Parathyroid adenoma (tissue), 2 donors: ENCODE measurements around the gene CLDN2.

Experiments used
- H2AFZ ChIP-seq: fragments of 300-600 bp; sonication (generic); one replicate; pipeline ENCODE4 v1.7.0; 2017; ENCODE audit warnings: antibody characterized with exemption, mild to moderate bottlenecking
- H3K27ac ChIP-seq: fragments of 300-600 bp; sonication (generic); one replicate; pipeline ENCODE4 v1.7.0; 2017
- H3K27me3 ChIP-seq: fragments of 300-600 bp; sonication (generic); one replicate; pipeline ENCODE4 v1.7.0; 2017; ENCODE audit warnings: low read length; ENCODE audit not compliant: control insufficient read depth, insufficient read depth
- H3K36me3 ChIP-seq: fragments of 300-600 bp; sonication (generic); one replicate; pipeline ENCODE4 v1.7.0; 2017; ENCODE audit warnings: low read length; ENCODE audit not compliant: control insufficient read depth, insufficient read depth
- H3K4me1 ChIP-seq: fragments of 300-600 bp; sonication (generic); one replicate; pipeline ENCODE4 v1.7.0; 2017; ENCODE audit warnings: control low read depth
- H3K4me2 ChIP-seq: fragments of 300-600 bp; sonication (generic); one replicate; pipeline ENCODE4 v1.7.0; 2017; ENCODE audit warnings: low read length
- H3K4me3 ChIP-seq: fragments of 300-600 bp; sonication (generic); one replicate; pipeline ENCODE4 v1.7.0; 2017; ENCODE audit warnings: low read depth, low read length
- H3K79me2 ChIP-seq: fragments of 300-600 bp; sonication (generic); one replicate; pipeline ENCODE4 v1.7.0; 2017; ENCODE audit warnings: control low read depth
- H3K9ac ChIP-seq: fragments of 300-600 bp; sonication (generic); one replicate; pipeline ENCODE4 v1.7.0; 2017; ENCODE audit warnings: mild to moderate bottlenecking
- H3K9me3 ChIP-seq: fragments of 300-600 bp; sonication (generic); one replicate; pipeline ENCODE4 v1.7.0; 2017; ENCODE audit warnings: low read length; ENCODE audit not compliant: control insufficient read depth
- CTCF ChIP-seq: fragments of 300-600 bp; sonication (generic); IDR thresholded peaks from one replicate; pipeline ENCODE4 v1.7.0; 2017; ENCODE audit warnings: antibody characterized with exemption, mild to moderate bottlenecking
- donor health status: primary hyperparathyroidism.

Gene CLDN2

GRCh38 chrX:106948641-106949040 lies 28.4 kb downstream of the CLDN2 start:
- Histone ChIP-seq H3K79me2 (no peaks in the 10 kb centered on the region), H3K36me3 (no peaks in the 10 kb centered on the region), H3K27ac (no peak overlapping the region), H3K4me3 (no peak overlapping the region), H3K9ac (no peak overlapping the region), H3K9me3 (no peaks in the 10 kb centered on the region), H3K27me3 (no peaks in the 10 kb centered on the region), H3K4me2 (no peak overlapping the region), H3K4me1 (no peaks in the 10 kb centered on the region), H2AFZ (no peak overlapping the region)
- TF ChIP-seq CTCF, result no peak

- H3K4me1 ChIP-seq, result no peaks in the 10 kb centered on the region
- no peak overlapping the region for H3K4me3 ChIP-seq
- H3K9ac ChIP-seq, result no peak overlapping the region
- H3K27me3 ChIP-seq, result no peaks in the 10 kb centered on the region
- TF ChIP-seq CTCF, result no peak
- no peak overlapping the region for H3K27ac ChIP-seq
- H2AFZ ChIP-seq, result no peak overlapping the region
- no peaks in the 10 kb centered on the region for H3K36me3 ChIP-seq
- no peak overlapping the region for H3K4me2 ChIP-seq
- no peaks in the 10 kb centered on the region for H3K9me3 ChIP-seq
- H3K79me2 ChIP-seq, result no peaks in the 10 kb centered on the region
Observed at GRCh38 chrX:106949366-106949765, 29.2 kb downstream of the CLDN2 start.

GRCh38 chrX:106950381-106950780 lies 30.2 kb downstream of the CLDN2 start:
- Histone ChIP-seq H3K4me2 (no peak overlapping the region), H2AFZ (no peak overlapping the region), H3K36me3 (no peaks in the 10 kb centered on the region), H3K9me3 (no peaks in the 10 kb centered on the region), H3K4me3 (no peak overlapping the region), H3K79me2 (no peaks in the 10 kb centered on the region), H3K27ac (no peak overlapping the region), H3K27me3 (no peaks in the 10 kb centered on the region), H3K4me1 (no peaks in the 10 kb centered on the region), H3K9ac (no peak overlapping the region)
- TF ChIP-seq CTCF, result no peak

- Histone ChIP-seq H3K4me1 (peaks cover 4% of the 10 kb centered on the region), H3K27ac (no peak overlapping the region), H3K4me3 (no peak overlapping the region)
Observed at GRCh38 chrX:106951230-106951629, 31.0 kb downstream of the CLDN2 start.

More at GRCh38 chrX:106951230-106951629, 31.0 kb downstream of the CLDN2 start:
- no peak for TF ChIP-seq CTCF
- Histone ChIP-seq H3K9me3 (no peaks in the 10 kb centered on the region), H3K27me3 (no peaks in the 10 kb centered on the region), H3K4me2 (no peak overlapping the region), H3K9ac (no peak overlapping the region), H3K79me2 (no peaks in the 10 kb centered on the region), H3K36me3 (no peaks in the 10 kb centered on the region), H2AFZ (no peak overlapping the region)
